Muscle layer of colon (tissue), 2 donors: ENCODE measurements around the gene EBP.
A peak's percentile ranks its signal among the peaks of the same experiment; 100 is the strongest.
"Not testable (repeated sequence)": the region's sequence is repeated elsewhere in the genome, so short reads cannot be mapped to it uniquely, and the experiment has no call there.

ENCODE experiments used
- H3K27ac ChIP-seq: one replicate; pipeline ENCODE4 v1.7.0; 2013; ENCODE audit warnings: low read depth, mild to moderate bottlenecking, low read length, moderate library complexity
- H3K27me3 ChIP-seq, 2 donors: one replicate each; pipeline ENCODE4 v1.7.0; 2013; ENCODE audit warnings: low read length in 2 of 2, mild to moderate bottlenecking in 2 of 2; ENCODE audit not compliant: insufficient read depth in 2 of 2, control insufficient read depth in 1 of 2
- H3K36me3 ChIP-seq: one replicate; pipeline ENCODE4 v1.7.0; 2013; ENCODE audit warnings: mild to moderate bottlenecking, low read length; ENCODE audit not compliant: insufficient read depth
- H3K4me1 ChIP-seq: one replicate; pipeline ENCODE4 v1.7.0; 2013; ENCODE audit warnings: mild to moderate bottlenecking, low read length; ENCODE audit not compliant: insufficient read depth
- H3K4me3 ChIP-seq, 2 donors: one replicate each; pipeline ENCODE4 v1.7.0; 2013; ENCODE audit warnings: low read length in 2 of 2, low read depth in 1 of 2, mild to moderate bottlenecking in 1 of 2, moderate library complexity in 1 of 2
- H3K9ac ChIP-seq: one replicate; pipeline ENCODE4 v1.7.0; 2013; ENCODE audit warnings: low read length
- H3K9me3 ChIP-seq: one replicate; pipeline ENCODE4 v1.7.0; 2013; ENCODE audit warnings: mild to moderate bottlenecking, low read length
- donor health status: abdominal sarcoma.
- donor health status: Adenocarcinoma of cecum.

EBP gene

DNA sequence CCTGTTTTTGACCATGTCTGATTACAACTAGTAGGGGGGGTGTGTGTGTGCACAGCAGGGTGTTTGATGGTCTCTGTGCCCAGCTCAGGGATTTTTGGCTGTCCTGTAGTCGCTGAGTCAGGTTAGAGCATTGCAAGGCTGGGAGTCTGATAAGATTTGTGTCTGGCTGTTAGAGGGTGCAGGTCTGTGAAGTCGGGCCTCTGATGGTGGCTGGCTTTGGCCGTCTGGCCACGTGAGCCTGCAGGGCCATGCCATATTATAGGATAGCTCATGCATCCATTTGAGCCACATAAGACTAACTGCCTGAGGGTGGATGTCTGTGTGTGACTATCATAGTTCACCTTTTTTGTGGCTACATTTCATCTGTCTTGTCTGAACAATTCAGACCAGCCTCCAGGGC, 7.9 kb upstream of the EBP start:
- Histone ChIP-seq H3K27me3 (peaks cover 0 to 17% of the 10 kb centered on the region in 2 donors), H3K27ac (no peak overlapping the region), H3K4me3 (no peak overlapping the region), H3K4me1 (no peaks in the 10 kb centered on the region), H3K9me3 (no peaks in the 10 kb centered on the region), H3K36me3 (peaks cover 13% of the 10 kb centered on the region), H3K9ac (no peak overlapping the region)

DNA sequence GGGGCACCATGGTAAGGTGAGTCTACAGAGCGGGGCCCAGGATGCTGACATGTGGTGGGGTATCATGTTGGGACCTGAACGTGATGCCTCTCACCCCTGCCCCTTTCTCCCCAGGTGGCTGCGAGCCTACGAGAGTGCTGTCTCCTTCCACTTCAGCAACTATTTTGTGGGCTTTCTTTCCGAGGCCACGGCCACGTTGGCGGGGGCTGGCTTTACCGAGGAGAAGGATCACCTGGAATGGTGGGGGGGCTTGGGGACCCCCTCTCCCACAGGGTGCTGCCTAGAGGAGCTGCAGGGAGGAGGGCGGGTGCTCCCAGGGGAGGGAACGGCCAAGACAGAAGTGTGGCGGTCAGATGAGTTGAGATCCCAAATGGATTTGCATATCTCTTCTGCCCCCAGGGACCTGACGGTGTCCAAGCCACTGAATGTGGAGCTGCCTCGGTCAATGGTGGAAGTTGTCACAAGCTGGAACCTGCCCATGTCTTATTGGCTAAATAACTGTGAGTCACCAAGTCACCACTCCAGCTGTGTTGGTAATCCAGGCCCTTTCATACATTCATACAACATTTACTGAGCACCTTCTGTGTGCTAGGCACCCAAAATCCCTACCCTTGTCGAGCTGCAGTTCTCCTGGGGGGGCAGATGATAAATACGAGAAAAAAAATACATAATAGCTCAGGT, 7.3 kb upstream of the EBP start:
- Histone ChIP-seq H3K36me3 (peaks cover 13% of the 10 kb centered on the region), H3K9ac (no peak overlapping the region), H3K27me3 (peaks cover 0 to 11% of the 10 kb centered on the region in 2 donors), H3K4me3 (no peak overlapping the region), H3K4me1 (no peaks in the 10 kb centered on the region), H3K27ac (no peak overlapping the region), H3K9me3 (no peaks in the 10 kb centered on the region)

DNA sequence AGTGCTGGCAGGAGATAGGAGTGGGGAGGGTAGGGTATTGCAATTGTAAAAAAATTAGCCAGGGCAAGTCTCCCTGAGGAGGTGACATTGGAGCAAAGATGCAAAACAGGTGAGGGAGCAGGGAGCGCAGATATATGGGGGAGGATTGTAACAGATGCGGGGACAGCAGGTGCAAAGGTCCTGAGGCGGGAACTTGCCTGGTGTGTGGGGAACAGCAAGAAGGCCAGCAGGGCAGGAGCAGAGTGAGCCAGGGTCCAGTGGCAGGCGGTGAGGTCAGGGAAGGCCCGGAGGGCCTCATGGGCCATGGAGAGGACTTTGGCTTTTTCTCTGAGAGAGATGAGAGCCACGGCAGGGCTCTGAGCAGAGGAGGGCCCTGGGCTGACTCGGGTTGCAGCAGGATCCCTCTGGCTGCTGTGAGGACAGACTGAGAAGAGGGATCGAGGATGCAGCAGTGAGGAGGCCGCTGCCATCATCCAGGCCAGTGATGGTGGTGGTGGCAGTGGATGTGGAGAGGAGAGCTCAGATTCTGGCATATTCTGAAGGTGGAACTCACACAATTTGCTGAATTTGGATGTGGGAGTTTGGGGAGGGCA, 6.6 kb upstream of the EBP start:
- Histone ChIP-seq H3K9ac (no peak overlapping the region), H3K27me3 (peaks cover 0 to 10% of the 10 kb centered on the region in 2 donors), H3K27ac (no peak overlapping the region)

DNA sequence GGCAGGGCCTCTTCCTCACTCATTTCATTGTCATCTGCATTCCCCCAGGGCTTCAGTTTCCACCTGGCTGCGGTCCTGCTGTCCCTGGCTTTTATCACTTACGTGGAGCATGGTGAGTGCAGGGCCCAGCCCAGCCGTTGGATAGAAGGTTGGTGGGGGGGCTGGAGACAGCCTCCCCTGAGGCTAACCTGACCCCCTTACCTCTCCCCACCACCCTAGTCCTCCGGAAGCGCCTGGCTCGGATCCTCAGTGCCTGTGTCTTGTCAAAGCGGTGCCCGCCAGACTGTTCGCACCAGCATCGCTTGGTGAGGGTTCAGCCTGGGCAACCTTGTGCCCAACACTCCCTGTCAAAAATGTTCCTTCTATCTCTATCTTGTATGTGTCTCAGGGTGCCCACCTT, 5.8 kb upstream of the EBP start:
- Histone ChIP-seq H3K9ac (no peak overlapping the region), H3K9me3 (no peaks in the 10 kb centered on the region), H3K27me3 (peaks cover 0 to 10% of the 10 kb centered on the region in 2 donors), H3K4me1 (no peaks in the 10 kb centered on the region), H3K27ac (no peak overlapping the region), H3K4me3 (no peak overlapping the region), H3K36me3 (peaks cover 13% of the 10 kb centered on the region)

More for the DNA sequence above, 6.6 kb upstream of the EBP start:
- Histone ChIP-seq H3K9me3 (no peaks in the 10 kb centered on the region), H3K36me3 (peaks cover 13% of the 10 kb centered on the region), H3K4me1 (no peaks in the 10 kb centered on the region), H3K4me3 (no peak overlapping the region)

DNA sequence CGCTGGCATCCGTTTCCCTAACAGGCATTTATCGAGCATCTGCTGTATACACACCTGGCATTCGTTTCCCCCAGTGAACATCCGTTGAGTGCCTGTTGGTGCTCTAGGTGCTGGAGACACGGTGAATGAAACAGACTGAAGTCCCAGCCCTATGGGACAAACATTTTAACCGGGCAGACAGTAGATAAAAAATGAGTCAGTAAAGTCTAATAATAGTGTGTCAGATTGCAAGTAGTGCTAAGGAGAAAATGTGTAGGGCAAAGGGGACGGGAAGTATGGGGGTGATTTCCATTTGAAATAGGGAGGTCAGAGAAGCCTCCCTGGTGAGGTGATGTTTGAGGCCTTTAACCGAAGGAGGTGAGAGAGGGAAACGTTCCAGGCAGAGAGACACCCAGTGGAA, 5.3 kb upstream of the EBP start:
- Histone ChIP-seq H3K9me3 (no peaks in the 10 kb centered on the region), H3K27ac (no peak overlapping the region), H3K27me3 (peaks cover 0 to 10% of the 10 kb centered on the region in 2 donors), H3K36me3 (peaks cover 13% of the 10 kb centered on the region), H3K4me1 (no peaks in the 10 kb centered on the region), H3K4me3 (no peak overlapping the region), H3K9ac (no peak overlapping the region)

DNA sequence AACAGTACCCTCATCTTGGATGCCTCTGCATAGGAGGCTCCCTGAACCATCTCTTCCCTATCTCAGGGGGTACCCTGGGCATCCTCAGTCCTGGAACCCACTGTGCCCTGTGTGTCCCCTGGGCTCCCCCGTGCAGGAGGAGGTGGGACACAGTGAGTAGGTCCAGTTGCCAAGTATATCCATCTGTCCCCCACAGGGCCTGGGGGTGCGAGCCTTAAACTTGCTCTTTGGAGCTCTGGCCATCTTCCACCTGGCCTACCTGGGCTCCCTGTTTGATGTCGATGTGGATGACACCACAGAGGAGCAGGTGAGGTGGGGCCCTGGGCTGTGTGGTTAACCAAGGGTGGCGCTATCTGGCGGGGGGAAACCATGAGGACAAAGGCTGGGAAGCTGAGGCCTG, 4.6 kb upstream of the EBP start:
- Histone ChIP-seq H3K9ac (no peak overlapping the region), H3K4me1 (no peaks in the 10 kb centered on the region), H3K4me3 (no peak overlapping the region), H3K27me3 (peaks cover 0 to 10% of the 10 kb centered on the region in 2 donors), H3K36me3 (peaks cover 13% of the 10 kb centered on the region), H3K9me3 (no peaks in the 10 kb centered on the region), H3K27ac (no peak overlapping the region)

DNA sequence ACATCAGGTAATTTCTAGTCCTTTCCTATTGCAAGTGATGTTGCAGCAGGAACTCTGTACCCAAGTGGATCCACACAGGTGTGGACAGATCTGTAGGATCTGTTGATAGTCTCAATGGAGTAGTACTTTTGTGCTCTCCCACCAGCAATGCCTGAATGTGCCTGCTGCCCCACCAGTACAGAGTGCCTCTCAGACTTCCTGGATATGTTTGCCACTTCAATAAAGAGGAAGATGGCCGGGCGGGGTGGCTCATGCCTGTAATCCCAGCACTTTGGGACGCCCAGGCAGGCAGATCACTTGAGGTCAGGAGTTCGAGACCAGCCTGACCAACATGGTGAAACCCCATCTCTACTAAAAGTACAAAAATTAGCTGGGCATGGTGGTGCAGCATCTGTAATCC, 2.1 kb upstream of the EBP start:
- not testable (repeated sequence) for H3K4me3 ChIP-seq, H3K27me3 ChIP-seq, H3K27ac ChIP-seq, H3K9me3 ChIP-seq, H3K4me1 ChIP-seq, H3K9ac ChIP-seq
- H3K36me3 ChIP-seq, result peaks cover 12% of the 10 kb centered on the region

DNA sequence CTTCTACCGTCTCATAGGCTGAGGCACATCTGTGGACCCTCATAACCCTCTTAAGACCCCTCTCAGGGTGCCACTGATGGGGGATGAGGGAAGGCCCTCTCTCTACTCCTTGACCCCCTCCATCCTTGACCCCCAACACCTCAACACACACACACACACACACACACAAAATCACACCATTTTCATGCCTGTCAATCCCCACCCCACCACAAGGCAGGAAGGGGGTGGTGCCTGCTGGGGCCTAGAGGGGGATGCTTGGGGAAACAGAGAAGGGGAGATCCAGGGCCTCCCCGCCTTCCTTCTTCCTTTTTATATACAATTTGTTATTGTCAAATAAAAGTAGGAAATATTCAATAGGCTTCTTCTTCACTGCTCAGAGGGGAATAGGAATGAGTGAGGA, 1.2 kb upstream of the EBP start:
- Histone ChIP-seq H3K9me3 (no peaks in the 10 kb centered on the region), H3K4me3 (no peak overlapping the region), H3K9ac (no peak overlapping the region), H3K36me3 (peaks cover 8% of the 10 kb centered on the region), H3K27me3 (no peaks in the 10 kb centered on the region), H3K4me1 (no peaks in the 10 kb centered on the region), H3K27ac (no peak overlapping the region)

DNA sequence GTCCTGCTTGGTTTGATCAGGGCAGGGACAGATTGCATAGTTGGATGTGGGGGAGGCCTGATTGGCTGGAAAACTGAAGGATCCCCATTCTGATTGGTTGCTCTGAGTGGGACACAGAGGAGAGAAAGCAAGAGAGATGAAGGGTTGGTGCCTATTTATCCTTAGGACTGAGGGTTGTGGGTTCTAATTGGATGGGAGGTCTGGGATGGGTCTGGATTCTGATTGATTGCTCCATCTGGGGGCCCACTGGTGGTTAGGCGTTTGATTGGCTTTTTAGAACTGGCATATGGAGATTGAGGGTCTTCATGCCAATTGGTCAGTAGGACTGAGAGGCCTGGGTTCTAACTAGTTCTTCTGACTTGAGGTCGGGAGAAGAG, 644 bp upstream of the EBP start:
- peak overlapping the region; percentile 1 for H3K27ac ChIP-seq
- no peaks in the 10 kb centered on the region for H3K9me3 ChIP-seq
- H3K27me3 ChIP-seq, result no peaks in the 10 kb centered on the region
- H3K4me1 ChIP-seq, result no peaks in the 10 kb centered on the region
- H3K9ac ChIP-seq, result no peak overlapping the region
- H3K36me3 ChIP-seq, result peaks cover 3% of the 10 kb centered on the region
- H3K4me3 ChIP-seq, result peak overlapping the region; percentile 16 to 69

DNA sequence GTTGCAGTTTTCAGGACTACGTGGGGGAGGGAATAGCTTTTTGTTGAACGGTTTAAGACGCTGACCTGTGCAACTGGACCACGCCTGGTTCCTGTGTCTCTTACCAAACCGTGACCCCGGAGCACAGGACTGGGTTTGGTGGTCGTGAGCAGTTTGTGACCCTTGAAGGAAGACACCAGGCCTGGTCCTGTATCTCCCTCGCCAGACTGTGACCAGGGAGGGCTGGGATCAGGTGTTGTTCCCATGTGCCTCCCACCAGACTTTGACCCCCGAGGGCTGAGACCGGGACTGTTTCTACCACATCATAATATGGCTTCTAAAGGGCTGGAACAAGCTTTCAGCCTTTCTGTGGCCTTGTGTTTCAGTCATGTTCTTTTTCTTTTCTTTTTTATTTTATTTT, 683 bp downstream of the EBP start:
- Histone ChIP-seq H3K9me3 (no peaks in the 10 kb centered on the region), H3K4me1 (no peaks in the 10 kb centered on the region), H3K36me3 (peaks cover 11% of the 10 kb centered on the region), H3K27me3 (no peaks in the 10 kb centered on the region), H3K4me3 (peak overlapping the region; percentile 49 to 69), H3K9ac (peak overlapping the region; percentile 11), H3K27ac (peak overlapping the region; percentile 1)

DNA sequence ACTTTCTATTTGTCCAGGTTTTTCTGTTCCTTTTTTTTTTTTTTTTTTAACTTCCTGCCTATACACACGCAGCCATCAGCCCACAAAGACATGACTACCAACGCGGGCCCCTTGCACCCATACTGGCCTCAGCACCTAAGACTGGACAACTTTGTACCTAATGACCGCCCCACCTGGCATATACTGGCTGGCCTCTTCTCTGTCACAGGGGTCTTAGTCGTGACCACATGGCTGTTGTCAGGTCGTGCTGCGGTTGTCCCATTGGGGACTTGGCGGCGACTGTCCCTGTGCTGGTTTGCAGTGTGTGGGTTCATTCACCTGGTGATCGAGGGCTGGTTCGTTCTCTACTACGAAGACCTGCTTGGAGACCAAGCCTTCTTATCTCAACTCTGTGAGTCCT, 2.1 kb downstream of the EBP start:
- Histone ChIP-seq H3K9me3 (no peaks in the 10 kb centered on the region), H3K27me3 (no peaks in the 10 kb centered on the region), H3K36me3 (peaks cover 11% of the 10 kb centered on the region), H3K9ac (no peak overlapping the region), H3K27ac (no peak overlapping the region), H3K4me3 (no peak overlapping the region), H3K4me1 (no peaks in the 10 kb centered on the region)

DNA sequence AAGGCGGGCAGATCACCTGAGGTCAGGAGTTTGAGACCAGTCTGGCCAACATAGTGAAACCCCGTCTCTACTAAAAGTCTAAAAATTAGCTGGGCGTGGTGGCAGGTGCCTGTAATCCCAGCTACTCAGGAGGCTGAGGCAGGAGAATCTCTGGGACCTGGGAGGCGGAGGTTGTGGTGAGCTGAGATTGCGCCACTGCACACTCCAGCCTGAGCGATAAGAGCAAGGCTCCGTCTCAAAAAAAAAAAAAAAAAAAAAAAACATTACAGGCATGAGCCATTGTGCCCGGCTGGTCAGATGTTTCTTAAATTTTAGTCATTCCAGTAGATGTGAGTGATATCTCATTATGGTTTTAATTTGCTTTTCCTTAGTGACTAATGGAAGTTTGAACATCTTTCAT, 4.2 kb downstream of the EBP start:
- H3K4me1 ChIP-seq, H3K9ac ChIP-seq, H3K9me3 ChIP-seq, H3K27me3 ChIP-seq, H3K27ac ChIP-seq, H3K4me3 ChIP-seq: not testable (repeated sequence)
- peaks cover 11% of the 10 kb centered on the region for H3K36me3 ChIP-seq
